T1000 (cell line): ENCODE results near the gene CCDC74B.
A peak's percentile ranks its signal among the peaks of the same experiment; 100 is the strongest.
"Not testable (repeated sequence)": the region's sequence is repeated elsewhere in the genome, so short reads cannot be mapped to it uniquely, and the experiment has no call there.

ENCODE experiments used
- DNase-seq: peaks from one replicate; lab custom pipeline; 2025; ENCODE audit warnings: mixed read lengths; lab: John Stamatoyannopoulos, UW

Gene CCDC74B

GRCh38 chr2:130145006-130145414 is at the start of gene CCDC74B:
Gene CCDC74B, minus strand, starts transcription at chr2:130145112. Its CDS starts 116 bp downstream, at chr2:130144996.
- peak; percentile 47 for DNase-seq

DNA sequence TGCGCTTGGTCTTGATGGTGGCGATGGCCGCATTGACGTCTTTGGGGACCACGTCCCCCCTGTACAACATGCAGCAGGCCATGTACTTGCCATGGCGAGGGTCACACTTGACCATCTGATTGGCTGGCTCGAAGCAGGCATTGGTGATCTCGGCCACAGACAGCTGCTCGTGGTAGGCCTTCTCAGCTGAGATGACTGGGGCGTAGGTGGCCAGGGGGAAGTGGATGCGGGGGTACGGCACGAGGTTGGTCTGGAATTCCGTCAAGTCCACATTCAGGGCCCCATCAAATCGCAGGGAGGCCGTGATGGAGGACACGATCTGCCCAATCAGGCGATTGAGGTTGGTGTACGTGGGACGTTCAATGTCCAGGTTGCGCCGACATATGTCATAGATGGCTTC is 48.9 kb upstream of the CCDC74B start:
- not testable (repeated sequence) for DNase-seq

- DNase-seq: not testable (repeated sequence)
These were observed 47.5 kb upstream of the CCDC74B start for GRCh38 chr2:130192451-130192850.

GRCh38 chr2:130191319-130191718 is 46.4 kb upstream of the CCDC74B start:
- not testable (repeated sequence) for DNase-seq

- no peak for DNase-seq
These were observed 45.3 kb upstream of the CCDC74B start for GRCh38 chr2:130190237-130190636.

GRCh38 chr2:130188958-130189357 is 44.0 kb upstream of the CCDC74B start:
- DNase-seq: not testable (repeated sequence)

GRCh38 chr2:130187859-130188792 is 43.2 kb upstream of the CCDC74B start:
- not testable (repeated sequence) for DNase-seq

DNA sequence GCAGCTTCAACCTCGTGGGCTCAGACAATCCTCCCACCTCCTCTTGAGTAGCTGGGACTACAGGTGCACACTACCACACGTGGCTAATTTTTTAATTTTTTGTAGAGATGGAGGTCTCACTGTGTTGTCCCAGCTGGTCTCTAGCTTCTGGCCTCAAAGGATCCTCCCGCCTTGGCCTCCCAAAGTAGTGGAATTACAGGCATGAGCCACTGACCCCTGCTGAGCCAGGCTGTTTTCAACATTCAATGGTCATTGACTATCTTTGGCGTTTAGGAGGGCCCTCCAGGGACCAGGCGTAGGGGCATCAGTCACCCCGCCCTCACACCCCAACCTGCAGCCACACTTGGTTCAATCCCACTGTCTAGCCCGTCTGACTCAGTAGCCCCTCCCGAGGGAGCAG is 42.4 kb upstream of the CCDC74B start:
- DNase-seq: no peak

DNA sequence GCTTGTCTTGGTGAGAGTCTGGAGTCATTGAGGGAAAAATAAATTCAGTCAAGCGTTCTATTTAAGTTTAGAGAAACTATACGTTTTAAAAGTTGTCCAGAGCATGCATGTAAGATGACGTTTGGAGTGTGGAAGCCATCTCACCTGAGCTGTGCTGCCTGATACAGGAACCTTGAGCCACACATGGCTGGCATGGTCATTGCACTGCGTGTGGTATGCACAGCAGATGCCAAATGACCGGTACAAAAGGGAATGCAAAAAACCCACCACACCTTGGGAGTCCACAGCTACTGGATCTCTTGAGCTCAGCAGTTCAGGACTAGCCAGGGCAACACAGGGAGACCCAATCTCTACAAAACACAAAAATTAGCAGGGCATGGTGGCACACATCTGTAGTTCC is 41.5 kb upstream of the CCDC74B start:
- no peak for DNase-seq

DNA sequence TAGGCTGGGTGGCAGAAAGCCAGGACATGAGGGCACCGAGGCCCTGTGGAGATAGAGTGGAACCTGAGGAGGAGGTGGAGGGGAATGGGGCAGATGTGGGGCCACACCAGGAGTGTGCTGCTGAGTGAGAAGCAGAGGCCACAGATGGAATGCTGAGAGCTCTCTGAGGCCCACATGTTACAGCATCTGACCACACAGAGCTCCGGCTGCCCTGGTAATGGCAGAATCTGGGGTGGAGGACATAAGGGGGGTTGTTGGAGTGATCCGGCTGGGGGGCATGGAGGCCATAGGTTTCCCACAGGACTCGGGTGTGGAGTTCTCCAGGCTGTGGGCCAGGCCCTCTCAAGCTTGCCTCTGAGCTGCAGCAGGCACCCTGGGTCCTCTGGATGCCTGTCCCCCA is 41.0 kb upstream of the CCDC74B start:
- DNase-seq: no peak

GRCh38 chr2:130185436-130185835 is 40.5 kb upstream of the CCDC74B start:
- no peak for DNase-seq

DNA sequence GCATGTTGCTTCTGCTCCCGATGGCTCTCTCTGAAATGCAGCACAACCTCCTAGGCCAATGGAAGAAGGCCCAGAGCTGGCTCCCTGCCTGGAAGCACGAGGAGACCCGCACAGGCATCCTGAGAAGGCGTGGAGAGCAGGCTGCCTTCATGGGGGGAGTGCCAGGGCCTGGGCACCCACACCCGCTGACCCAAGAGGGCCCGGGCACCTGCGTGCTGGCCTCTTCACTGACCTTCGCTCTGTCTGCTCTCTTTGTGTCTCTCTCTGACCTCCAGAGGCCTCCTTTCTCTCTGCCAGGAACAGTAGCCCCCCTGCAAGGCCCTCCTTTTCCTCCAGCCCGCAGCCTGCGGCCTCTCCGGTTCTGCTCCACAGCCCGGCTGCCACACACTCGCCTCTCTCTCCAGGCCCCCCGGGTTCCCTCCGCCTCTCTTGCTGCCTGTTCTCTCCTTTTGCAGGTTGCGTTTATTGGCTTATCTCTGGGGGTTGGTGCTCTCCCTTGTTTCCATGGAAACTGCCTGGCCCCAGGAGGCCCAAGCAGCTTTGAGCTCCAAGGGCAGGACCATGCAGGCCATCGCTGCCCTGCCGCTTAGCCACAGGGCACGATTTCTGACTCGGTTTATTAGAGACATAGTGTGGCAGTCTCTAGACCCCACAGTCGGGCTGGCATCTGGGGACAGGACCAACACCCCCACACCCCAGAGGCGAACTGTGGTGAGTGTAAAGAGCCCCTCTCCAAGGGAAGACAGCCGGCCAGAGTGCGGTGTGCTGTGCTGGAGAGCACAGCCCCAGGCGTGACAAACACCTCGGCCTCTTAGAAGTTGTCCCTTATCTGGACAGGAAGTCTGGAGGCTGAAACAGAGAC is 38.8 kb upstream of the CCDC74B start:
- no peak for DNase-seq

DNA sequence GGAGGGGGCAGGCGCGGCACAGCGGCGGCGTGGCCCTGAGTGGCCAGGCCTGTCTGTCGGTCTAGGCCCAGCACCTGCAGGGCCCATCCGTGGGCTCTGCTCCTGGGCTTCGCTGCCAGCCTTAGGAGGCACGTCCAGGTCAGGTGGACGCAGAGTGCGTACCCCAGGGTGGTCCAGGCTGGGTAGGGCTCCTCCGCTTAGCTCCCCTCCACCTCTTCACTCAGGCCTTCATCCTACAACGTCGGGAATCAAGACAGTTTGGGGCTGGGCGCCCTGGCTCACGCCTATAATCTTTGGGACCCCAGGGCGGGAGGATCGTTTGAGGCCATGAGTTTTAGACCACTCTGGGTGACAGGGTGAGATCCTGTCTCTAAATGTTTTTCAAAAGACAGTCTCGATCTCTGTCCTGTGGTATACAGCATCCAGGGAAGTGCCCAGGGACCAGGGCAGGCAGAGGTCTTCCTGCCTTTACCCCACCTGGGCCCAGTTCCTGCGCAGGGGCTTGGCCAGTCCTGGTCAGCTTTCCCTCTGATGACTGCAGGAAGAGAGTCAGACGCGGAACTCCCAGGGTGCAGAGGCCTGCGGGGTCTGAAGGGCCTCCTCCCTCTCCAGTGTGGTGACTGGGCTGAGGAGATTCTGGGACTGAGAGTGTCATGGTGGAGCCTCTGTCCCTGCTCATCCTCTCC is 38.1 kb upstream of the CCDC74B start:
- not testable (repeated sequence) for DNase-seq

DNA sequence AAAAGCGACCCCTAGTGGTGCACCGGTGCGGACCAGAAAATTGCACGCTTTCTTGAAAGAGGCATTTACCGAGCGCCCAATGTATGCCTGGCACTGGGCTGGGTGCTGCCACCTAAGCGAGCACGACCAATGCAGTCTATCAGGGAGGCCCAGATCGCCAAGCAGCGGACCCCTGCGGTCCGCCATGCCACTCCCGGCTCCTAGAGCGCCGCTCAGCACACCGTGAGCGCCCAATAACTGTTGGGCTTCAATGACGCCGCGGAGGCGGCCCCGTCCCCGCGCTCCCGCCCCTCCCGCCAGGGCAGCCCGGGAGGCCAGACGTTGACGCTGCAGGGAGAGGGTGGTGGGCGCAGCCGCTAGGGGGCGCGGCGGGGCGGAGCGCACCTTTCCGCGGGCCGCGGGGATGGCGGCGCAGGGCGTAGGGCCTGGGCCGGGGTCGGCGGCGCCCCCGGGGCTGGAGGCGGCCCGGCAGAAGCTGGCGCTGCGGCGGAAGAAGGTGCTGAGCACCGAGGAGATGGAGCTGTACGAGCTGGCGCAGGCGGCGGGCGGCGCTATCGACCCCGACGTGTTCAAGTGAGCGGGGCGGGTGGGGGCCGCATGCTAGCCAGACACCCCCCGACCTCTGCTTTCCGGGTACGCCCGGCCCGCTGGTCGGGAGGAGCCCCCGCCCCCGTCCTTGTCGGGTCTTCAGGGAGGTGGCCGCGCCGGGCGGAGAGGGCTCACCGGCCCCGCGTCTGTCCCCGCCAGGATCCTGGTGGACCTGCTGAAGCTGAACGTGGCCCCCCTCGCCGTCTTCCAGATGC is 37.2 kb upstream of the CCDC74B start, which contains the start of gene MZT2B:
TSS of gene MZT2B (plus strand) at position 383 of the 803 bp plus-strand sequence. CDS start at position 404, 21 bp downstream.
- peak; percentile 79 for DNase-seq

DNA sequence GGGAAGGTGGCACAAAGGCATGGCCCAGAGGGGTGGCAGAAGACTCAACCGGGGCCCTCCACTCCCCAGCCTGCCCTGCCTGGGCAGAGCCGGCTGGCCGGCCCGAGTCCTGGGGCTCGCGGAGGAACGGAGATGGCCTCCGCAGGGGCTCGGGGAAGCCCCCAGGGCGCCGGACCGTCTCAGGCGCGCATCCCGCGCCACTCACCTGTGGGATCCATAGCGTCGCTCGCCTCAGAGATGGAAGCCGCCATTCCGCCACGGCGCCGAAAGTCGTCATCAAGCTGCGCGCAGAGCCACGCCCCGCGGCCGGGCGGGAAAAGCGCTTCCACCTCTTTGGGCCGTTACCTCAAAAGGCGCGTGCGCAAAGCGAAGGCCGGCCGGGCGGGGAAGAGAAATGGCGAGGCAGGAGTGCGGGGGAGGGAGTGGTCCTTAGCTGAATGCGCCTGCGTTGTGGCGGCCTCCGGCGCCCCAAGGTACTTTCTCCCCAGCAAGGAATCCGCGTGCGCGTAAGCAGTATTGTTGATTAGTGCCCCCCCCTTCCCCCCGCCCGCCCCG is 36.5 kb upstream of the CCDC74B start, which contains the start of gene SMPD4:
TSS of gene SMPD4 (minus strand) at position 278 of the 555 bp plus-strand sequence. CDS start 5,010 bp downstream, outside the sequence.
- peak; percentile 90 for DNase-seq

DNA sequence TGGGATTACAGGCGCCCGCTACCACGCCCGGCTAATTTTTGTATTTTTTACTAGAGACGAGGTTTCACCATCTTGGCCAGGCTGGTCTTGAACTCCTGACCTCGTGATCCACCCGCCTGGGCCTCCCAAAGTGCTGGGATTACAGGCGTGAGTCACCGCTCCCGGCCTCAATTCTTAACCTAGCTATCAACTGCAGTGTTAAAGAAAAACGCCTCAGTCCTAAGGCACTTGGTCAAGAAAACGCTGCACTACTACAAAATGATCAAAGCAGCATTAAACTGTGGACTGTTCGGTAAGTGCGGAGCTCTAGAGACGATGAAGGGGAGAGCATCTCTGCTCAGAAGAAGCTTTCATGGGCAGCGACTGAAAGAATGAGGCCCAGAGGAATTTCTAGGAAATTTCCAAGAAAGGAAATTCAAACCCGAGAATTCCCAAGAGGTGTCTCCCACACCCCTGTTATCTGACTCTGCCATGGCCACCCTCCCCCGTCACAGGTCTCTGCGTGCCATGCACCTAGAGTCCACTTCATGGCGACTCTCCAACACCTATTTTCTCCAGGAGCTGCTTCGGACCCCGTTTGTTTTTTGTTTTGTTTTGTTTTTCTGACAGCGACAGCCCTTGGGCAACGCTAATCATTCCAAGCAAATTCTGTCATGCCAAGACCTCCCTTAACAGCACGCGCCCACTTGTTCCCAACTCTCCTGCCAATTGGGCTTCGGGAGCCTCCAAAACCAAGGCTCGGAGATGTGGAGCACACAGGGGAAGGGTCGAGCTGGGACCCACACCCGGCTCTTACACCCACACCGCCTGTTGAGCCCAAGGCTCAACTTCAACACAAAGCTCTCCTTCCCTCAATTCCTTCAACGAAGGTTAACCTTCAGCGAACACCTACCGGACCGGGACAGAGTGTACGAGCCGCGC is 35.8 kb upstream of the CCDC74B start:
- not testable (repeated sequence) for DNase-seq

DNA sequence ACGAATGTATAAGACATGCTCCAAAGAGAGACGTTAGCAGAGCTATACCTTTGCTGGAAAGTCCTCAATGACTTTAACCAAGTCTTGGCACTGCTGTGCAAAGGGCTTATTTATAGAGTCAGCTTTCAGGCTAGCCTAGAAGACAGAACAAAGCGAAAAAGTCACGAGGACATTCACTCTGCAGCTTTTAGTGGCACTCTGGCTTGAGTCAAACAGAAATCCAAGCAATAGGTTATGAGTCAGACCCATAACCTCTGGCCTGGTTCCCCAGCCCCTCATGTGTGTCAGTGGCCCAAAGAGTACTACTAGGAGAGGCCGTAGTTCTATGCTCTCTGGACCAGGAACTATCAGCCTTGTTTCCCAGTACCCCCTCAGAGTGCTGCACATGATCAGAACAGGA is 30.0 kb upstream of the CCDC74B start:
- not testable (repeated sequence) for DNase-seq

GRCh38 chr2:130169896-130170295 is 25.0 kb upstream of the CCDC74B start:
- DNase-seq: no peak

DNA sequence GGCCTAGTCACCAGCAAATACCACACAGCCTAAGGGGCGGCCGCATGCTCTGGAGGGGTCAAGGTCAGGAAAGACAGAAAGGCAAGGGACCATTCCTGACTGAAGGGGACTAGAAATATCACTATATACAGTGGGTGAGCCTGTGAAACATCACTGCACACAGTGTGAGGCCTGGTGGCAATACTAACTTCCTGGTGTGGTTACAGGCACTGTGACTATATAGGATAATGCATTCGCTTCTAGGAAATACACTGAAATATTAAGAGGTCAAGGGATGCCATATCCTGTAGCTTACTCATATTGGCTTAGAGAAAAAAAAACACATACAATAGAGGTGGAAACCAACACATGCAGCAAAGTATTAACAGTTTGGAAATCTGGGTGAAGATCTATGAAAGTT is 24.3 kb upstream of the CCDC74B start:
- not testable (repeated sequence) for DNase-seq
